ENCODE measurements around the gene CXorf38. TPM values are rescaled to one million over a fixed set of nuclear protein-coding genes. Genes with fewer than 3 reads are reported as not detected.

The CXorf38 gene
- polyA plus RNA-seq, 1 donor (not counting 4 experiments of a cell fraction or from before 2014, with no cell fraction given) = 10.6 TPM

GRCh38 chrX:40653535-40653934 lies 6.2 kb upstream of the CXorf38 start:
- dilution Hi-C loops (cut with MboI; ENCODE audit: extremely low pct_ligation_motif_present, low sequenced_read_pairs) = no loop called here
- FAIRE-seq (no peak), DNase-seq (ENCODE audit: low read depth, low spot score) (no peak)
- Histone ChIP-seq H3K9ac (ENCODE audit: control insufficient read depth, extremely low read depth, insufficient read depth, low read length) (no peak overlapping the region), H3K27me3 (ENCODE audit: control insufficient read depth, extremely low read depth, insufficient read depth, low read length) (no peaks in the 10 kb centered on the region), H4K20me1 (ENCODE audit: control insufficient read depth, extremely low read depth, insufficient read depth, low read length) (no peaks in the 10 kb centered on the region), H3K4me3 (ENCODE audit: control insufficient read depth in 2 of 3, extremely low read depth in 1 of 3, insufficient read depth in 2 of 3, low read depth in 1 of 3, low read length in 3 of 3) (no peak overlapping the region), H3K9me1 (ENCODE audit: control insufficient read depth, extremely low read depth, insufficient read depth, low read length) (no peaks in the 10 kb centered on the region), H3K27ac (ENCODE audit: control insufficient read depth, insufficient read depth, low read length) (no peak overlapping the region), H2AFZ (ENCODE audit: control insufficient read depth, low read length) (no peak overlapping the region), H3K4me1 (ENCODE audit: control insufficient read depth, extremely low read depth, insufficient read depth, low read length) (no peaks in the 10 kb centered on the region), H3K4me2 (ENCODE audit: control insufficient read depth, extremely low read depth, insufficient read depth, low read depth, low read length) (no peak overlapping the region), H3K9me3 (ENCODE audit: control insufficient read depth, low read depth, low read length) (no peaks in the 10 kb centered on the region), H3K79me2 (ENCODE audit: control insufficient read depth, insufficient read depth, low read length) (no peaks in the 10 kb centered on the region), H3K36me3 (ENCODE audit: control insufficient read depth in 2 of 2, extremely low read depth in 1 of 2, insufficient read depth in 2 of 2, low read length in 2 of 2) (peaks cover 0 to 14% of the 10 kb centered on the region in 2 experiments)
- TF ChIP-seq CTCF (optimal IDR thresholded peaks at IDR 0.05 in 1 of 3, IDR thresholded peaks at IDR 0.05 in 1 of 3, conservative IDR thresholded peaks at IDR 0.05 in 1 of 3; ENCODE audit: extremely low read depth in 1 of 3, insufficient read depth in 2 of 3, low read length in 3 of 3) (no peak), EZH2 (IDR thresholded peaks at IDR 0.05; ENCODE audit: low read length) (no peak)

- dilution Hi-C loops (cut with MboI; ENCODE audit: extremely low pct_ligation_motif_present, low sequenced_read_pairs) = no loop called here
- H3K36me3 ChIP-seq (ENCODE audit: control insufficient read depth in 2 of 2, extremely low read depth in 1 of 2, insufficient read depth in 2 of 2, low read length in 2 of 2) = peaks cover 0 to 14% of the 10 kb centered on the region in 2 experiments
- H4K20me1 ChIP-seq (ENCODE audit: control insufficient read depth, extremely low read depth, insufficient read depth, low read length) = no peaks in the 10 kb centered on the region
- H3K9me3 ChIP-seq (ENCODE audit: control insufficient read depth, low read depth, low read length) = no peaks in the 10 kb centered on the region
- no peak overlapping the region for H3K27ac ChIP-seq (ENCODE audit: control insufficient read depth, insufficient read depth, low read length)
- no peak overlapping the region for H2AFZ ChIP-seq (ENCODE audit: control insufficient read depth, low read length)
- no peaks in the 10 kb centered on the region for H3K9me1 ChIP-seq (ENCODE audit: control insufficient read depth, extremely low read depth, insufficient read depth, low read length)
- no peak overlapping the region for H3K4me2 ChIP-seq (ENCODE audit: control insufficient read depth, extremely low read depth, insufficient read depth, low read depth, low read length)
- no peak for TF ChIP-seq EZH2 (IDR thresholded peaks at IDR 0.05; ENCODE audit: low read length)
- TF ChIP-seq CTCF (optimal IDR thresholded peaks at IDR 0.05 in 1 of 3, IDR thresholded peaks at IDR 0.05 in 1 of 3, conservative IDR thresholded peaks at IDR 0.05 in 1 of 3; ENCODE audit: extremely low read depth in 1 of 3, insufficient read depth in 2 of 3, low read length in 3 of 3) = no peak
- H3K4me1 ChIP-seq (ENCODE audit: control insufficient read depth, extremely low read depth, insufficient read depth, low read length) = peaks cover 3% of the 10 kb centered on the region
- FAIRE-seq (no peak), DNase-seq (ENCODE audit: low read depth, low spot score) (no peak)
- no peak overlapping the region for H3K9ac ChIP-seq (ENCODE audit: control insufficient read depth, extremely low read depth, insufficient read depth, low read length)
- H3K27me3 ChIP-seq (ENCODE audit: control insufficient read depth, extremely low read depth, insufficient read depth, low read length) = no peaks in the 10 kb centered on the region
- H3K4me3 ChIP-seq (ENCODE audit: control insufficient read depth in 2 of 3, extremely low read depth in 1 of 3, insufficient read depth in 2 of 3, low read depth in 1 of 3, low read length in 3 of 3) = no peak overlapping the region
- no peaks in the 10 kb centered on the region for H3K79me2 ChIP-seq (ENCODE audit: control insufficient read depth, insufficient read depth, low read length)
Measured at GRCh38 chrX:40652664-40653063, 5.3 kb upstream of the CXorf38 start.
